Neural cell (in vitro differentiated cells): ENCODE data around the gene SCAMP5. TPM values are rescaled to one million over a fixed set of nuclear protein-coding genes. Genes with fewer than 3 reads are reported as not detected.
A peak's percentile ranks its signal among the peaks of the same experiment; 100 is the strongest.

Source experiments
- H2AFZ ChIP-seq: fragments of 200-600, 300-800 bp; sonication (generic), shearing (Covaris generic); 2 replicates; pipeline ENCODE4 v1.6.0; 2014; ENCODE audit warnings: low read depth, mild to moderate bottlenecking, antibody characterized with exemption, low read length, moderate library complexity
- H3F3A ChIP-seq: fragments of 200-600 bp; shearing (Covaris generic); 2 replicates; pipeline ENCODE4 v1.6.1; 2016; ENCODE audit warnings: mild to moderate bottlenecking, moderate library complexity, mixed read lengths, antibody characterized with exemption, low read length; ENCODE audit not compliant: insufficient read depth, poor library complexity, severe bottlenecking
- H3K27ac ChIP-seq: fragments of 200-600, 300-800 bp; sonication (generic), shearing (Covaris generic); 2 replicates; pipeline ENCODE4 v1.5.1; 2014; ENCODE audit warnings: mild to moderate bottlenecking, low read length, moderate library complexity
- H3K27me3 ChIP-seq: fragments of 300-800, 200-600 bp; sonication (generic), shearing (Covaris generic); 2 replicates; pipeline ENCODE4 v1.6.0; 2014; ENCODE audit warnings: mild to moderate bottlenecking, low read depth, low read length, moderate library complexity; ENCODE audit not compliant: insufficient read depth
- H3K36me3 ChIP-seq: fragments of 300-800, 200-600 bp; sonication (generic), shearing (Covaris generic); 2 replicates; pipeline ENCODE4 v1.5.1; 2014; ENCODE audit warnings: mild to moderate bottlenecking, antibody characterized with exemption, low read length, moderate library complexity; ENCODE audit not compliant: insufficient read depth
- H3K4me2 ChIP-seq: fragments of 300-800, 200-600 bp; sonication (generic), shearing (Covaris generic); 2 replicates; pipeline ENCODE4 v1.6.0; 2014; ENCODE audit warnings: mild to moderate bottlenecking, low read length
- H3K4me3 ChIP-seq: fragments of 300-800, 200-600 bp; sonication (generic), shearing (Covaris generic); 2 replicates; pipeline ENCODE4 v1.5.1; 2014; ENCODE audit warnings: mild to moderate bottlenecking, low read length, moderate library complexity
- H3K79me2 ChIP-seq: fragments of 200-600 bp; shearing (Covaris generic); replicated peaks from 2 replicates; pipeline ENCODE4 v1.6.0; 2014; ENCODE audit warnings: mild to moderate bottlenecking, low read length, moderate library complexity; ENCODE audit not compliant: insufficient read depth
- H3K9ac ChIP-seq: fragments of 300-800, 200-600 bp; sonication (generic), shearing (Covaris generic); 2 replicates; pipeline ENCODE4 v1.6.1; 2016; ENCODE audit warnings: mild to moderate bottlenecking, low read length, mixed read lengths
- H3K9me2 ChIP-seq: fragments of 200-600 bp; shearing (Covaris generic); 2 replicates; pipeline ENCODE4 v1.6.1; 2016; ENCODE audit warnings: mild to moderate bottlenecking, low read length, mixed read lengths; ENCODE audit not compliant: insufficient read depth
- H3K9me3 ChIP-seq: fragments of 200-600, 300-800 bp; sonication (generic), shearing (Covaris generic); 2 replicates; pipeline ENCODE4 v1.6.1; 2016; ENCODE audit warnings: mild to moderate bottlenecking, mixed run types, low read length, moderate library complexity, mixed read lengths
- H4K20me1 ChIP-seq: fragments of 200-600 bp; shearing (Covaris generic); 2 replicates; pipeline ENCODE4 v1.6.1; 2016; ENCODE audit warnings: mild to moderate bottlenecking, mixed run types; ENCODE audit not compliant: insufficient read depth
- EP300 ChIP-seq: fragments of 450-650 bp; conservative IDR thresholded peaks from 2 replicates; pipeline ENCODE4 v1.6.1; 2014; ENCODE audit warnings: antibody characterized with exemption, mild to moderate bottlenecking, moderate library complexity; ENCODE audit not compliant: poor library complexity, severe bottlenecking
- EZH2 ChIP-seq: fragments of 200-600, 300-800 bp; shearing (Covaris generic), sonication (generic); IDR thresholded peaks from 2 replicates; pipeline ENCODE4 v1.6.1; 2014; ENCODE audit warnings: antibody characterized with exemption, low read length, borderline replicate concordance, mild to moderate bottlenecking; ENCODE audit not compliant: insufficient read depth, poor library complexity, severe bottlenecking
- MXI1 ChIP-seq: fragments of 450-650 bp; conservative IDR thresholded peaks from 2 replicates; pipeline ENCODE4 v1.6.1; 2014; ENCODE audit warnings: antibody characterized with exemption, mild to moderate bottlenecking; ENCODE audit not compliant: poor library complexity, severe bottlenecking
- POLR2AphosphoS5 ChIP-seq: IDR thresholded peaks from 2 replicates; pipeline ENCODE4 v1.6.1; 2012
- REST ChIP-seq: IDR thresholded peaks from 2 replicates; pipeline ENCODE4 v1.6.1; 2012; ENCODE audit warnings: borderline replicate concordance
- polyA plus RNA-seq: library from polyadenylated mRNA; depleted of rRNA; stranded (reverse); fragments of >200 nt; gene quantifications from 2 replicates; pipeline ENCODE4 v1.2.3, GENCODE V29; 2014
- TF ChIP-seq, protein P1 (sequence below): fragments of 450-650 bp; IDR thresholded peaks from 2 replicates; pipeline ENCODE4 v1.5.1; 2014; ENCODE audit warnings: antibody characterized with exemption, mild to moderate bottlenecking, moderate library complexity; ENCODE audit not compliant: poor library complexity, severe bottlenecking

The SCAMP5 gene
- polyA plus RNA-seq, 1 donor from 2014 or later = 92.5 TPM

DNA sequence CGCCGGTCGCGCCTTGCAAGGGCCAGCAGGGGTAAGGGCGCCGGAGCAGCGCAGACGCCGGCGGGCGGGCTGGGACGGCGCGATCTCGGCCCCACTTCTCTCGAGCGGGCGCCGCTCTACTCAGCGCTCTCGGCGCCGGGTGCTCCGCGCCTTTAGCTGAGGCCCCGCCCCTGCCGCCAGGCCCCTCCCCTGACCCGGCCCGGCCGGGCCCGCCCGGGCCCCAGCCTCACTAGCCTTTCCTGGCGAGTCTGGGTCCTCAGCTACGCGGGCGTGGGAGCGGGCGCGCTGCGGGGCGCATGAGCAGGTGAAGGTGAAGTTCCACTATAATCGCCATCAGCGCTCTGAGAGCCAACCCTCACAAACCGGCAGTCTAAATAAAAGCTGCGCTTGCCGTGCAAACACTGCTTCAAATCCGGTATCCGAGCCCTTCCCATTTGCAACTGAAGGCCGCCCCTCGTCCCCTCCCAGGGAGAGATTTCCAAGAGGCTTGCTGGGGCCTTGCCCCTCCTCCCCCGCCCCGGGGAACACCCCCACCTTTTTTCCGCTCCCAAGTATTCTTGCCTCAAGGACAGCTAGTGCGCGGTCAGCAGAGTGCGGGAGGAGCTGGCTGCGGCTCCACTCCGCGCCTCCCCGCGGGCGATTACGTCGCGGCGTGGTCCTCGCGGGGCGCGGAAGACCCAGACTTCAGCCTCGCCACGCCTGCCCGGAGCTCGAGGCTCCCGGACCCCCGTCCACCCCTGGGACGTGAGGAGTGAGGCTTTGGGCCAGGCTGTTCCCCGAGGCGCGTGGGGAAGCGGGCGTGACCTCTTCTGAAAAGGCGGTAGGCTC, 38.5 kb upstream of the SCAMP5 start, which contains the start of gene RPP25:
RPP25 (minus strand) TSS at position 125 of the 828 bp plus-strand sequence. CDS start 189 bp downstream, outside the sequence.
- Histone ChIP-seq H3K9me2 (no peaks in the 10 kb centered on the region), H3K27ac (no peak within 1 kb of the TSS), H3K4me3 (peak within 1 kb of the TSS; percentile 75), H3K4me2 (peak within 1 kb of the TSS; percentile 53), H4K20me1 (no peaks in the 10 kb centered on the region), H3K9me3 (no peaks in the 10 kb centered on the region), H3K9ac (peak within 1 kb of the TSS; percentile 50), H2AFZ (peak within 1 kb of the TSS; percentile 51), H3K27me3 (peaks cover 52% of the 10 kb centered on the region), H3F3A (no peaks in the 10 kb centered on the region), H3K36me3 (no peaks in the 10 kb centered on the region), H3K79me2 (no peaks in the 10 kb centered on the region)
- TF ChIP-seq, protein P1, sequence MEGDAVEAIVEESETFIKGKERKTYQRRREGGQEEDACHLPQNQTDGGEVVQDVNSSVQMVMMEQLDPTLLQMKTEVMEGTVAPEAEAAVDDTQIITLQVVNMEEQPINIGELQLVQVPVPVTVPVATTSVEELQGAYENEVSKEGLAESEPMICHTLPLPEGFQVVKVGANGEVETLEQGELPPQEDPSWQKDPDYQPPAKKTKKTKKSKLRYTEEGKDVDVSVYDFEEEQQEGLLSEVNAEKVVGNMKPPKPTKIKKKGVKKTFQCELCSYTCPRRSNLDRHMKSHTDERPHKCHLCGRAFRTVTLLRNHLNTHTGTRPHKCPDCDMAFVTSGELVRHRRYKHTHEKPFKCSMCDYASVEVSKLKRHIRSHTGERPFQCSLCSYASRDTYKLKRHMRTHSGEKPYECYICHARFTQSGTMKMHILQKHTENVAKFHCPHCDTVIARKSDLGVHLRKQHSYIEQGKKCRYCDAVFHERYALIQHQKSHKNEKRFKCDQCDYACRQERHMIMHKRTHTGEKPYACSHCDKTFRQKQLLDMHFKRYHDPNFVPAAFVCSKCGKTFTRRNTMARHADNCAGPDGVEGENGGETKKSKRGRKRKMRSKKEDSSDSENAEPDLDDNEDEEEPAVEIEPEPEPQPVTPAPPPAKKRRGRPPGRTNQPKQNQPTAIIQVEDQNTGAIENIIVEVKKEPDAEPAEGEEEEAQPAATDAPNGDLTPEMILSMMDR = no peak
- TF ChIP-seq POLR2AphosphoS5 (peak; percentile 6), EZH2 (no peak)

DNA sequence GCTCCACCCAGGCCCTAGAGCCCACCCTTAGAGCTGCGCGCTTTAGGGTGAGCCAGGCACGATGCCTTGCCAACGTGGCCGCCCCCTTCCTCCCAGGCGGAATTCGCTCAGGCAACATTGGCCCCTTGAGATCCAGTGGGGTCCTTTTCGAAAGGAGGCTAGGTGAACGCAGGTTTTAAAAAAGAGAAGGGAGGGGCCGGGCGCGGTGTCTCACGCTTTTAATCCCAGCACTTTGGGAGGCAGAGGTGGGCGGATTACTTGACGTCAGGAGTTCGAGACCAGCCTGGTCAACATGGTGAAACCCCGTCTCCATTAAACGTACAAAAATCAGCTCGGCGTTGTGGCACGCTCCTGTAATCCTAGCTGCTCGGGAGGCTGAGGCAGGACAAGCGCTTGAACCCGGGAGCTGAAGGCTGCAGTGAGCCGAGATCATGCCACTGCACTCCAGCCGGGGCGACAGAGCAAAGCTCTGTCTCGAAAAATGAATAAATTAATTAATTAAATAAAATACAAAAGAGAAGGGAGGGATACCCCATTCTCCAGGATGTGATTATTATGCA, 37.8 kb upstream of the SCAMP5 start:
- no peak overlapping the region for H2AFZ ChIP-seq
- no peak overlapping the region for H3K27ac ChIP-seq
- H3K9me2 ChIP-seq = no peaks in the 10 kb centered on the region
- peak overlapping the region; percentile 50 for H3K9ac ChIP-seq
- H3K4me2 ChIP-seq = peak overlapping the region; percentile 53
- no peaks in the 10 kb centered on the region for H3K9me3 ChIP-seq
- H3F3A ChIP-seq = no peaks in the 10 kb centered on the region
- TF ChIP-seq MXI1 = no peak
- TF ChIP-seq, protein P1 = no peak
- peak overlapping the region; percentile 75 for H3K4me3 ChIP-seq
- peaks cover 52% of the 10 kb centered on the region for H3K27me3 ChIP-seq
- H3K36me3 ChIP-seq = no peaks in the 10 kb centered on the region
- H3K79me2 ChIP-seq = no peaks in the 10 kb centered on the region
- no peaks in the 10 kb centered on the region for H4K20me1 ChIP-seq

DNA sequence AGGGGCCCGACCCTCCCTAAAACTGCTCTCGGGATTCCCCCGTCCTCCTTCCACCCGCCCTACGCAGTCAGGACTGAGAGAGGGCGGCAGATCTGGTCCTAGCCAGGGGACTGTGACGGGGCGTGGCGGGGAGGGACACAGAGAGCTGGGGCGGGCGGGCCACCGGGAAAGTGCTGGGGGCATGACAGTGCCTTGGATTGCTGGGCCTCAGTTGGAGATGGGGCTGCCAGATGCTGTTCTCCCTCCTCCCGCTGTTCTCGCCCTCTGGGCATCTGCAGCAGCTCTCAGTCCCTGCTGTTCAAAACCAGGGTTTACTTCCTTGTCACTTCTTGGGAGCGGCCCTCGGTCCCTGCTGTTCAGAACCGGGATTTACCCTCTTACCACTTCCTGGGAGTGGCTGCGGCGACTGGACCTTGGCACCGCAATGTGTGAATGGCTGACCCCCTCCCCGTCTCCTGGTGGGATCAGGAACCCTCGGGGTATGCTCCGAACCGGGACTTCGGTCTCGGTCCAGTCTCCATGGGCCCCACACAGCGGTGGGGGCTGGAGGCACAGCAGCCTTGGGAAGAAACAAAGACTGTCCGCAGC, 36.9 kb upstream of the SCAMP5 start:
- no peaks in the 10 kb centered on the region for H3K36me3 ChIP-seq
- no peaks in the 10 kb centered on the region for H3K9me2 ChIP-seq
- H3K27me3 ChIP-seq = peaks cover 52% of the 10 kb centered on the region
- H3K4me2 ChIP-seq = no peak overlapping the region
- no peaks in the 10 kb centered on the region for H3K79me2 ChIP-seq
- no peaks in the 10 kb centered on the region for H4K20me1 ChIP-seq
- H3K9ac ChIP-seq = no peak overlapping the region
- H3K4me3 ChIP-seq = peak overlapping the region; percentile 48
- H3K27ac ChIP-seq = no peak overlapping the region
- H3F3A ChIP-seq = no peaks in the 10 kb centered on the region
- H2AFZ ChIP-seq = no peak overlapping the region
- TF ChIP-seq POLR2AphosphoS5 = no peak
- no peak for TF ChIP-seq EZH2
- no peak for TF ChIP-seq EP300
- TF ChIP-seq, protein P1 = peak; percentile 15
- no peak for TF ChIP-seq REST
- H3K9me3 ChIP-seq = no peaks in the 10 kb centered on the region
